Measurements from ENCODE around the gene CAPZA1. TPM values are rescaled to one million over a fixed set of nuclear protein-coding genes. Genes with fewer than 3 reads are reported as not detected.

CAPZA1 gene
- total and polyA plus RNA-seq, 2 experiments from 2014 or later, result 109 to 177 TPM

GRCh38 chr1:112701227-112702066 lies 81.8 kb downstream of the CAPZA1 start:
- H3K9me3 ChIP-seq (ENCODE audit: low read depth), result no peaks in the 10 kb centered on the region
- H3K27ac ChIP-seq, result peak overlapping the region; percentile 97
- no peaks in the 10 kb centered on the region for H3K27me3 ChIP-seq
- H3K36me3 ChIP-seq (replicated peaks; ENCODE audit: insufficient read depth, low read depth), result no peaks in the 10 kb centered on the region
- H3K4me3 ChIP-seq, result no peak overlapping the region
- no peak overlapping the region for H2AFZ ChIP-seq
- H3K4me2 ChIP-seq, result peak overlapping the region; percentile 50
- no peak for DNase-seq (ENCODE audit: low spot score)
- no peaks in the 10 kb centered on the region for H3K9me2 ChIP-seq (replicated peaks; ENCODE audit: insufficient read depth)
- 87% methylated on average over 17 of the region's 17 CpGs for WGBS (ENCODE audit: low lambda C conversion rate, missing lambda C conversion rate)
- TF ChIP-seq EZH2 (IDR thresholded peaks at IDR 0.05; ENCODE audit: borderline replicate concordance) (no peak), CTCF (IDR thresholded peaks at IDR 0.05; ENCODE audit: poor library complexity) (no peak), EZH2phosphoT487 (IDR thresholded peaks at IDR 0.05; ENCODE audit: low read depth, severe bottlenecking, unreplicated experiment) (no peak)
- H3K79me2 ChIP-seq, result peaks cover 36% of the 10 kb centered on the region
- peaks cover 76% of the 10 kb centered on the region for H3K4me1 ChIP-seq (ENCODE audit: insufficient read depth)
- peaks cover 3% of the 10 kb centered on the region for H4K20me1 ChIP-seq (ENCODE audit: insufficient read depth, poor library complexity, severe bottlenecking)

DNA sequence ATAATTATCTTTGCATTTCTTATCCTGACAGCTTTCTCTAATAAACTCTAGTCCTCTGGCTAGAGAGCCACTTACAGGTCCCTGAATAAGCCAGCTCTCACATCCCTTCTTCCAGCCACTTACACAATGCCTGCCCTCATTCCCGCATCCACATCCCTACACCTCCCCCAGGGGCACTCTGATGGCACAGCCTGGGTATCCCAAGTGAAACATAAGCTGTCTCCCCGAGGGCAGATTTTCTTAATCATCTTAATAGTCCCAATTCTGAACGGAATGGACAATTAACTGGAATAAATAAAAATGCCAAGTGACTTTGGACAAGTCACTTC lies 82.4 kb downstream of the CAPZA1 start:
- 79% methylated on average over 3 of the region's 3 CpGs for WGBS (ENCODE audit: low lambda C conversion rate, missing lambda C conversion rate)
- Histone ChIP-seq H3K36me3 (replicated peaks; ENCODE audit: insufficient read depth, low read depth) (no peaks in the 10 kb centered on the region), H3K4me2 (no peak overlapping the region), H3K79me2 (peaks cover 40% of the 10 kb centered on the region), H3K27me3 (no peaks in the 10 kb centered on the region), H3K9me3 (ENCODE audit: low read depth) (no peaks in the 10 kb centered on the region), H3K27ac (peak overlapping the region; percentile 97), H4K20me1 (ENCODE audit: insufficient read depth, poor library complexity, severe bottlenecking) (peaks cover 3% of the 10 kb centered on the region), H3K9me2 (replicated peaks; ENCODE audit: insufficient read depth) (no peaks in the 10 kb centered on the region), H2AFZ (no peak overlapping the region), H3K4me1 (ENCODE audit: insufficient read depth) (peaks cover 76% of the 10 kb centered on the region), H3K4me3 (no peak overlapping the region)
- no peak for DNase-seq (ENCODE audit: low spot score)
- TF ChIP-seq EZH2phosphoT487 (IDR thresholded peaks at IDR 0.05; ENCODE audit: low read depth, severe bottlenecking, unreplicated experiment) (no peak), EZH2 (IDR thresholded peaks at IDR 0.05; ENCODE audit: borderline replicate concordance) (no peak), CTCF (IDR thresholded peaks at IDR 0.05; ENCODE audit: poor library complexity) (no peak)

GRCh38 chr1:112702420-112703261 lies 83.0 kb downstream of the CAPZA1 start:
- Histone ChIP-seq H3K9me3 (ENCODE audit: low read depth) (no peaks in the 10 kb centered on the region), H4K20me1 (ENCODE audit: insufficient read depth, poor library complexity, severe bottlenecking) (peaks cover 3% of the 10 kb centered on the region), H3K4me3 (no peak overlapping the region), H2AFZ (no peak overlapping the region), H3K27me3 (no peaks in the 10 kb centered on the region), H3K4me2 (peak overlapping the region; percentile 91), H3K4me1 (ENCODE audit: insufficient read depth) (peaks cover 70% of the 10 kb centered on the region), H3K36me3 (replicated peaks; ENCODE audit: insufficient read depth, low read depth) (no peaks in the 10 kb centered on the region), H3K9me2 (replicated peaks; ENCODE audit: insufficient read depth) (no peaks in the 10 kb centered on the region), H3K79me2 (peaks cover 40% of the 10 kb centered on the region), H3K27ac (peak overlapping the region; percentile 97)
- TF ChIP-seq EZH2 (IDR thresholded peaks at IDR 0.05; ENCODE audit: borderline replicate concordance) (no peak), CTCF (IDR thresholded peaks at IDR 0.05; ENCODE audit: poor library complexity) (no peak), EZH2phosphoT487 (IDR thresholded peaks at IDR 0.05; ENCODE audit: low read depth, severe bottlenecking, unreplicated experiment) (no peak)
- WGBS (ENCODE audit: low lambda C conversion rate, missing lambda C conversion rate), result 89% methylated on average over 12 of the region's 12 CpGs
- DNase-seq (ENCODE audit: low spot score), result no peak

Data from hepatocyte (in vitro differentiated cells).